ENCODE data around the gene LGALSL.

Gene LGALSL

DNA sequence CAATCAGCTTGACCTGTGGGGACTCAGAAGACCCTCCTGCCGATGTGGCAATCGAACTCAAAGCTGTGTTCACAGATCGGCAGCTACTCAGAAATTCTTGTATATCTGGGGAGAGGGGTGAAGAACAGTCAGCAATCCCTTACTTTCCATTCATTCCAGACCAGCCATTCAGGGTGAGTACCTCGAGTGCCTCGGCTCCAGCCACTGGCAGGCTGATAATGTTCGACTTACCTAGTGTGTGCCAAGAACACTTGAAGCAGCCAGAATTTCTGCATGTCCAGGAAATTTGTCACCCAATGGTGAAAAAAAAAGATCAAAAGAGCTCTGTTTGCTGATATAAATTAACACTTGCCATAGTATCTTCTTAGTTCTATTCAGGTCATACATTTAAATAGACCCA is 2.3 kb downstream of the LGALSL start:
- H3K9me3 ChIP-seq (ENCODE audit: severe bottlenecking): no peaks in the 10 kb centered on the region
- H3K36me3 ChIP-seq: peaks cover 20% of the 10 kb centered on the region
- no peaks in the 10 kb centered on the region for H3K27me3 ChIP-seq (ENCODE audit: insufficient read depth, low read depth, severe bottlenecking)
- no peak for DNase-seq
- H3K4me3 ChIP-seq (ENCODE audit: low read depth, low read length): no peak overlapping the region
- no peak for TF ChIP-seq CTCF (IDR thresholded peaks at IDR 0.05; ENCODE audit: low read depth, low read length)
- H3K27ac ChIP-seq: no peak overlapping the region

DNA sequence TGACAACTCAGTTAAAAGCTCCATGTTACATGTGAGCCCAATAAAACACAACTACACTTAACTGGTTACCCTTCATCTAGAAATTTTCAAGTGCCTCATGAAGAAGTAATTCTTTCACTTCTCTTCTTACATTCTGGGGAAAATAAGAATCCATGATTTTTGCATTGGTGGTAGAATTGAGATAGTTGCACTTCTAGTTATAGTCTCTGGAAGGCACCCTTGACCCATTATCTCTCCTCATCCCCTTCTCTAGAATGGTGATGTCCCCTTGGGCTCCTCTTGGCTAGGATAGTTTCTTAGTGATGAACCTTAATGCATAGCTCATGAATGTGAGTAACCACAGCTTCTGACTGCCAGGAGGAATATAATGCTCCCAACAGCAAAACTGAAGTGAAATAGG is 3.6 kb downstream of the LGALSL start:
- no peaks in the 10 kb centered on the region for H3K9me3 ChIP-seq (ENCODE audit: severe bottlenecking)
- H3K27me3 ChIP-seq (ENCODE audit: insufficient read depth, low read depth, severe bottlenecking): no peaks in the 10 kb centered on the region
- no peak for DNase-seq
- H3K4me3 ChIP-seq (ENCODE audit: low read depth, low read length): no peak overlapping the region
- H3K36me3 ChIP-seq: peaks cover 20% of the 10 kb centered on the region
- H3K27ac ChIP-seq: no peak overlapping the region
- TF ChIP-seq CTCF (IDR thresholded peaks at IDR 0.05; ENCODE audit: low read depth, low read length): no peak

DNA sequence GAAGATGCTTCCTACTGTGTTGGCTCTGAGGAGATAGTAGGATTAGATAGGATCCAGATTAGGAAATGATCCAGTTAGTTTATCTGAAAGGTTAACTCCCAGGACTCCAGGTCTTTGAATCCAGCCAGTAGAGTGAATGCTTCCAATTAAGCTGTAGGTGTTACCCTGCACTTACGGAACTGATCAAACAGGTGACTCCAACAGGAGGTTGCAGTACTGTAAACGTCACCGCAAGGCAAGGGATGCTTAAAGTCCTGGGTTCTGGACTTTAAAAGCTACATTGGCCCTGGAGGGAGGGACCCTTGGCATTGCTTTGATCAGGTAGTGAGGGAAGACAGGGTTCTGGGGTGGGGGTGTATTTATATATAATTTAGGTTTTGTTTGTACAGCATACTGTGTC is 5.6 kb downstream of the LGALSL start:
- DNase-seq: no peak
- no peak for TF ChIP-seq CTCF (IDR thresholded peaks at IDR 0.05; ENCODE audit: low read depth, low read length)
- no peaks in the 10 kb centered on the region for H3K27me3 ChIP-seq (ENCODE audit: insufficient read depth, low read depth, severe bottlenecking)
- peaks cover 20% of the 10 kb centered on the region for H3K36me3 ChIP-seq
- no peak overlapping the region for H3K4me3 ChIP-seq (ENCODE audit: low read depth, low read length)
- no peaks in the 10 kb centered on the region for H3K9me3 ChIP-seq (ENCODE audit: severe bottlenecking)
- no peak overlapping the region for H3K27ac ChIP-seq

DNA sequence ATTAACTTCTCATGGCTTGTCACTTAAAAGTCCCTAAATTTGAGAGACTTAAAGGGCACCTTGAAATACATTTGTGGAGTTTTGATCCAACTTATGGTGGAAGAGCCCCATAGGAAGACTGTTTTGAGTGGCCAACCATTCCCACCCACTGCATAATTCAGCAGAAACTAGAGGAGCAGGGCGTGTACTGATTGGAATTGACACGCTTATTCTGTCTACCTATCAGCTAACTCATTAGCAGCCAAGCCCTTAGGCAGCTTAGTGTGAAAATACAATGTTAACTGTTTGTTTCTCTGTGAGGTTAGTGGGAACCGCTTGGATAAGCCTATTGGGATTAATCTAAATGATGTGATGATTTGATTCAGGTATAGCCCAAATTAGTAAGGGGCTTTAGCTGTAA is 6.4 kb downstream of the LGALSL start:
- Histone ChIP-seq H3K27me3 (ENCODE audit: insufficient read depth, low read depth, severe bottlenecking) (no peaks in the 10 kb centered on the region), H3K9me3 (ENCODE audit: severe bottlenecking) (no peaks in the 10 kb centered on the region), H3K36me3 (peaks cover 20% of the 10 kb centered on the region), H3K27ac (no peak overlapping the region), H3K4me3 (ENCODE audit: low read depth, low read length) (no peak overlapping the region)
- no peak for DNase-seq
- TF ChIP-seq CTCF (IDR thresholded peaks at IDR 0.05; ENCODE audit: low read depth, low read length): no peak

DNA sequence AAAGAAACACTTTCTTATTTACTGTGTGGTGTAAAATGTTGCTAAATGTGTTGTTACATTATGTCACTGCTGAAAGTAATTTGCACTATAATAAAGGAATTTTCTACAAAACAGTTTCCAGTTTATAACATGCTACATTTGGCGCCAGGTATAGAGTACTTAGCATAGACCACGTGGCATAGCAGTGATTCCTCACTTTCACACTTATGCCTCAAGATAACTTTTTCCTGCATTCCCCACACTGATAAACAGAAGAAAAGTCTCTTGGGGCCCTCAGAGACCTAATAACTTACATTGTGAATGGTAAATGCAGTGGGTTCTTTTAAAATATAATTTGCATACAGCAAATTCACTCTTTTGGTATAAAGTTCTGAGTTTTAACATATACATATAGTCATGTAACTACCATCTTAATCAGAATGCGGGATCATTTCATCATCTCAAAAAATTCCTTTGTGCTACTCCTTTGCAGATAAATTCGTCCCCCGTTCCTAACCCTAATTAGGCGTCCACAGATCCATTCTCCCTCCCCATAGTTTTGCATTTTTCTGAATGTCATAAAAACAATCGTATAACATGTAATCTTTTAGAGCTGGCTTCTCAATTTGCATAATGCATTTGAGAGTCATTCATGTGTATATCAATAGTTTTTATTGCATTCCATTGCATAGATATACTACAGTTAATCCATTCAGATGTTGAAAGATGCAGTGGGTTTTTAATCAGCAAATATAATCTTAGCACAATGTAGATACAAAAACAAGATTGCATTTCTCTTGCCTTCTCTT is 7.5 kb downstream of the LGALSL start:
- TF ChIP-seq CTCF (IDR thresholded peaks at IDR 0.05; ENCODE audit: low read depth, low read length): no peak
- no peak for DNase-seq
- H3K4me3 ChIP-seq (ENCODE audit: low read depth, low read length): no peak overlapping the region
- H3K9me3 ChIP-seq (ENCODE audit: severe bottlenecking): no peaks in the 10 kb centered on the region
- no peaks in the 10 kb centered on the region for H3K27me3 ChIP-seq (ENCODE audit: insufficient read depth, low read depth, severe bottlenecking)
- no peak overlapping the region for H3K27ac ChIP-seq
- peaks cover 16% of the 10 kb centered on the region for H3K36me3 ChIP-seq

GRCh38 chr2:64462171-64462570 is 8.2 kb downstream of the LGALSL start:
- no peak for TF ChIP-seq CTCF (IDR thresholded peaks at IDR 0.05; ENCODE audit: low read depth, low read length)
- H3K27me3 ChIP-seq (ENCODE audit: insufficient read depth, low read depth, severe bottlenecking): no peaks in the 10 kb centered on the region
- H3K36me3 ChIP-seq: peaks cover 10% of the 10 kb centered on the region
- no peak for DNase-seq
- no peak overlapping the region for H3K4me3 ChIP-seq (ENCODE audit: low read depth, low read length)
- H3K9me3 ChIP-seq (ENCODE audit: severe bottlenecking): no peaks in the 10 kb centered on the region
- no peak overlapping the region for H3K27ac ChIP-seq
